Duodenal mucosa (tissue), 2 donors: Measurements from ENCODE around the gene CGB7.

Experiments
- H3K27ac ChIP-seq: one replicate; pipeline ENCODE4 v1.7.0; 2013; ENCODE audit warnings: low read depth, low read length
- H3K27me3 ChIP-seq, 2 donors: one replicate each; pipeline ENCODE4 v1.7.0; 2013; ENCODE audit warnings: low read length in 2 of 2, control low read depth in 1 of 2; ENCODE audit not compliant: insufficient read depth in 2 of 2, control insufficient read depth in 1 of 2
- H3K36me3 ChIP-seq, 2 donors: one replicate each; pipeline ENCODE4 v1.7.0; 2013; ENCODE audit warnings: low read length in 2 of 2, control low read depth in 1 of 2; ENCODE audit not compliant: insufficient read depth in 2 of 2, control insufficient read depth in 1 of 2
- H3K4me1 ChIP-seq, 2 donors: one replicate each; pipeline ENCODE4 v1.7.0; 2013; ENCODE audit warnings: low read length in 2 of 2, control low read depth in 1 of 2; ENCODE audit not compliant: insufficient read depth in 2 of 2, control insufficient read depth in 1 of 2
- H3K4me3 ChIP-seq, 2 donors: one replicate each; pipeline ENCODE4 v1.7.0; 2013; ENCODE audit warnings: low read length in 2 of 2, low read depth in 1 of 2
- H3K9ac ChIP-seq, 2 donors: one replicate each; pipeline ENCODE4 v1.7.0; 2013; ENCODE audit warnings: low read length in 2 of 2, low read depth in 1 of 2
- H3K9me3 ChIP-seq, 2 donors: one replicate each; pipeline ENCODE4 v1.7.0; 2013; ENCODE audit warnings: low read length in 2 of 2, control low read depth in 1 of 2; ENCODE audit not compliant: control insufficient read depth in 1 of 2

The CGB7 gene

DNA sequence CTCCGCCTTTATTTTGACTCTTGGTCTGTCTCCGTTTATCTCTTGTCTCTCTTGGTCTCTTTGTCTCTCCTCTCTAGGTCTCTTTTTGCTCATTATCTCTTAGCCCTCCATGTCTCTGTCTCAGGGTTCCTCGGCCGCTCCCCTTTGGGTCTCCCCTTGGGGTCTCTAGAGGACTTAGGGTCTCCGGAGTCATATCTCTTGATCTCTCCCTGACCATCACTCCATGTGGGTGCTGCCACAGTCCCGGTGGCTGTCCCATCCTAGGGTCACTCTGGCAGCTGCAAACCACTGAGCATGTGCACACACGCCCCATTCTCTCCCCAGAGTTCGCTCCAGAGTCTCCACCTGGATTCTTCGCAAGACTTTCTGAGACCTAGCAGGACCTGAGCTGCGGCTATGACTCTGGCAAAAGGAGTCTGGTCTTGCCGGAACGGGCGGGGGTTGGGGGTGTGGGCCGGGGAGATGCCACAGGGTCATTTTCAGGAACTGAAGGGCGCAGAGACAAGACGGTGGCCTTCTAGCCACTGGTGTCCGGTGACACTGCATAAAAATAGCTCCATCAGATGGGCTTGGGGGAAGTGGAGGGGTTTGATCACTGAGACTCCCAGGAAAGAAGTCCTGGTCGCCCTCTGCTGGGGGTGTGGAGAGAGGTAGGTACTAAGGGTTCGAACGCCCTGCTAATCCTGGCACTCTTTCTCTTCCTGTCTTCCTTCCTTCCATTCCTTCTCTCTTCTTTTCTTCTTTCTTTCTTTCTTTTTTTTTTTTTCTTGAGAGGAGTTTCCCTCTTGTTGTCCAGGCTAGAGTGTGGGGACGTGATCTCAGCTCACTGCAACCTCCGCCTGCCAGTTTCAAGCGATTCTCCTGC lies 16.2 kb upstream of the CGB7 start:
- no peak overlapping the region for H3K9ac ChIP-seq
- H3K27ac ChIP-seq: no peak overlapping the region
- H3K9me3 ChIP-seq: no peaks in the 10 kb centered on the region
- H3K27me3 ChIP-seq: peaks cover 31 to 36% of the 10 kb centered on the region in 2 donors
- H3K4me1 ChIP-seq: no peaks in the 10 kb centered on the region
- H3K36me3 ChIP-seq: no peaks in the 10 kb centered on the region
- no peak overlapping the region for H3K4me3 ChIP-seq

DNA sequence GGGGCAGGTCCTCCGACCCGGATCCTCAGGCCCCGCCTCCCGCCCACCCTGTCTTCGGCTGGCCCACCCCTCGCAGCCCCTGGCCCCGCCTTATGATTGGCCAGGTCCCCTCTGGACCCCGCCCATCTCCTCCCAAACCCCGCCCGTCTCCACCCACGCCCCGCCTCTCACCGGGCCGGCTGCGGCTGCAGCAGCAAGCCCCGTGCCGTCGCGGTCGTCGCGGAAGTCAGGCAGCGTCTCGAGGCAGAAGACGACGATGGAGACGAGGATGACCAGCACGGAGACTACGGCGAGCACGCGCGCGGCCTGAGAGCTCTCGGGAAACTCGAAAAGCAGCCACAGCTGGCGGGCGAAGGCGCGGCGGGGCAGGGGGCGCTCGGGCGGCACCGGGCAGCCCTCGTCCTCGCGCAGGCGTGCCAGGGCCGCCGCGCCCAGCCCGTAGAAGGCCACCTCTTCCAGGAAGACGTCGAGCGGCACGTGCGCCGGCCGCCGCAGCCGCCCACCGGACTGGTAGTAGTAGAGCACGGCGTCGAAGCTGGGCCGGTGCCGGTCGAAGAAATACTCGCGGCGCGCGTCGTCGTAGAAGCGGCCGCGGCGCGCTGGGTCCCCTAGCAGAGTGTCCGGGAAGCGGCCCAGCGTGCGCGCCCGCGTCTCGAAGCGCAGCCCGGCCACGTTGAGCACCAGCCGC lies 14.5 kb upstream of the CGB7 start:
- Histone ChIP-seq H3K4me1 (no peaks in the 10 kb centered on the region), H3K9ac (no peak overlapping the region), H3K4me3 (no peak overlapping the region), H3K27me3 (peaks cover 42 to 43% of the 10 kb centered on the region in 2 donors), H3K27ac (no peak overlapping the region), H3K9me3 (no peaks in the 10 kb centered on the region), H3K36me3 (no peaks in the 10 kb centered on the region)

DNA sequence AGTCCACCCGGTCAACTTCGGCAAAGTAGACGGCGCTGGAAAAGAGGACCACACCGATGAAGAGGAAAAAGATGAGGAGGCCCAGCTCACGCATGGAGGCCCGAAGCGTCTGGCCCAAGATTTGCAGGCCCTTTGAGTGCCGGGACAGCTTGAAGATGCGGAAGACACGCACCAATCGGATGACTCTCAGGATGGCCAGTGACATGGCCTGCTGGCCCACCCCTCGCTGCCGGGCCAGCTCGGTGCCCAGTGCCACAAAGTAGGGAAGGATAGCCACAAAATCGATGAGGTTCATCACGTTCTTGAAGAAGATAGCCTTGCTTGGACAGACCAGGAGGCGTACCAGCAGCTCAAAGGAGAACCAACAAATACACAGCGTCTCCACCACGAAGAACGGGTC lies 12.9 kb upstream of the CGB7 start:
- Histone ChIP-seq H3K27ac (no peak overlapping the region), H3K27me3 (peaks cover 53 to 57% of the 10 kb centered on the region in 2 donors), H3K4me1 (no peaks in the 10 kb centered on the region), H3K4me3 (no peak overlapping the region), H3K9ac (no peak overlapping the region), H3K36me3 (no peaks in the 10 kb centered on the region), H3K9me3 (no peaks in the 10 kb centered on the region)

DNA sequence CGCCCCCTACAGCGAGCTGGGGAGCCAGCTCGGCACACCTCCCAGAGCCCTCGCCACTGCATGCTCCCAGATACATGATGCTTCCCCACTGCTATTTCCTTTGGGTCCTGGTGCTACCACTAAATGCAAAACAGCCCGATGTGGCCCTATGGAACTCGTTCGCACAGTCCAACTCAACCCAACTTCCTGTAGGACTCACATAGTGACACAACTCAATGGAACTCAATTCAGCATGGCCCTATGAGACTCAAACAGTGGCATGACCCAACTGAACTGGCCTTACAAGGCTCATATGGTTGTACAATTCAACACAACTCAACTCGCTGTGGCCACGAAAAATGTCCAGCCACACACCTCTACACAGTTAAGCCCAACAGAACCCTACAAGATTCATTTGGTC lies 11.5 kb upstream of the CGB7 start:
- Histone ChIP-seq H3K27me3 (peaks cover 54 to 59% of the 10 kb centered on the region in 2 donors), H3K36me3 (no peaks in the 10 kb centered on the region), H3K9ac (no peak overlapping the region), H3K9me3 (no peaks in the 10 kb centered on the region), H3K4me3 (no peak overlapping the region), H3K27ac (no peak overlapping the region), H3K4me1 (no peaks in the 10 kb centered on the region)

DNA sequence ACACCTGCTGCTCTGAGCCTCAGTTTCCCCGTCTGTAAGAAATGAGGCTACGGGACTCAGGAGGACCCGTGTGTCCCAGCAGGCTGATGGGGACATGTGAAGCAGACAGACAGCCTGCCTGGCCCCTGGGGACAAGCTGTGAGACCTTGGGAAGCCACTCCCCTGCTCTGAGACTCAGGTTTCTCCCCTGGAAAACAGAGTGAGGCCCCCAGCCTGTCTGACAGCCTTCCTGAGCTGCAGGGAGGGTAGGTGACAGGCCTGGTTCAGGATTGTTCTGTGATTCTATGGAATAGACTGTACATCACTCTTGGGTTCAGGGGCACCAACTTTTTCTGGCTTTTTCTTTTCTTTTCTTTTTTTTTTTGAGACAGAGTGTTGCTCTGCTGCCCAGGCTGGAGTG lies 10.0 kb upstream of the CGB7 start:
- peaks cover 43 to 48% of the 10 kb centered on the region in 2 donors for H3K27me3 ChIP-seq
- H3K27ac ChIP-seq: no peak overlapping the region
- no peaks in the 10 kb centered on the region for H3K9me3 ChIP-seq
- no peaks in the 10 kb centered on the region for H3K4me1 ChIP-seq
- no peak overlapping the region for H3K9ac ChIP-seq
- H3K36me3 ChIP-seq: no peaks in the 10 kb centered on the region
- no peak overlapping the region for H3K4me3 ChIP-seq

DNA sequence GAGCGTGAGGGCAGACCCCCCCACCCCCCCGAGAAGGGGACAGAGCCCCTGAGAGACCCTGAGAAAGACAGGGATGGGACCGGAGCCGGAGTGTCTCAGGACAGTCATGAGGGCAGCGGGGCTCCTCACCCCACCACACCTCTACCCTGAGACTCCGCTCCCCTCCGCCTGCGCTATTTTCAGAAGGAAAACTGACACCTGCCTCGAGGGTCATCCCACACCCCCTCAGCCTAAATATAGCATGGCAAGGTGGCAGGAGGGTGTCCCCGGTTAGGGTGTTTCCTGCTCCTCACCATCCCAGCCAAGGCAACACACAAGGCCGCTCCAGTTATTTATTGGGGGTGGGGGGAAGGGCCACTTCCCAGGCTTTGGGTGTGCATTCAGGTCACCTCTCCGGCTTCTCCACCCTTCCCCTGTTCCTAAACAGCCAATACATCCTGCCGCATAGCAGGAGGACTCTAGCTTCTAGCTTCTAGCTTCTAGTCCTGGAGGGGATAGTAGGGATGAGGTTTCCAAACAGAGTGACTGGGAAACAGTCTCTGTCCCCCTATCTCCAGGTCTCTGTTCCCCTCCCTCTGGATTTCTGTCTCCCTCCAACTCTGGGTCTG lies 8.5 kb upstream of the CGB7 start:
- Histone ChIP-seq H3K4me1 (no peaks in the 10 kb centered on the region), H3K9me3 (no peaks in the 10 kb centered on the region), H3K9ac (no peak overlapping the region), H3K36me3 (no peaks in the 10 kb centered on the region), H3K27me3 (peaks cover 39 to 44% of the 10 kb centered on the region in 2 donors), H3K4me3 (no peak overlapping the region), H3K27ac (no peak overlapping the region)

DNA sequence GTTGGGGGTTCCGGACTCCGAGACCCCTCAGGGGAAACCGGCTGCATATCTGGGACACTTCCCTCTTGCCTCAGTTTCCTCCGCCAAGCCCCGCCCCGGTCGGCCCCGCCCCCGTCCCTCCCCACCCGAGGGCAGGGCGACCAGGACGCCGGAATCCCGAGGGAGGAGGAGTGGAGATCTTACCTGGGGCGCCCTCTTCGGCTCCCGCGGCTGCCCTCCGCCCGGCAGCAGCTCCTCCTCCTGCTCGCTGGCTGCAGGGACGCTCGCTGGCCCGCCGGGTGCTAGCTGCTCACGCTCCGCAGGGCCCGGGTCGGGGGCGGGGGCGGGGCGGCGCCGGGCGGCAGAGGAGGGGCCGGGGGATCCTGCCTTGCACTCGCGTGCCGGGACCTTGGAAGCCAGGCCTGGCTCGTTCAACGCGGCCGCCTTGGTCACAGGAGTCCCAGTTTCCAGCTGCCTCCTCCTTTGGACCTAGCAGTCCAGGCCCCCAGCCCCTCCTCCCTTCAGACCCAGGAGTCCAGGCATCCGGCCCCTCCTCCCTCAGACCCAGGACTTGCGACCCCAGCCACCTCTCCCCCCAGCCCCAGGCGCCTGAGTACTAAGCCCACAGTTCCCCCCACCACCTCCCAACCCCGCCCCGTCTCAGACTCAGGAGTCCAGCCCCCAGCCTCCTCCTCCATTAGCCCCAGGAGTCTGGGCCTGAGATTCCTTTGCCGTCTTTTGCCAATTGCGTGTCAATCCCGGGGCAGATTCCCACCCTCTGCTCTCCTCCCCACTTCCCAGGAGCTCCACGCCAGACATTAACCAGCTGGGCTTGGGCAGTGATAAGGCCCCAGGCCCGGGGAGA lies 7.4 kb upstream of the CGB7 start, which contains the start of gene NTF4:
Gene NTF4, minus strand, starts transcription at position 51 of the 844 bp plus-strand sequence. CDS start 2,821 bp downstream, outside the sequence.
- H3K4me1 ChIP-seq: no peaks in the 10 kb centered on the region
- H3K27me3 ChIP-seq: peaks cover 34 to 36% of the 10 kb centered on the region in 2 donors
- H3K27ac ChIP-seq: no peak within 1 kb of the TSS
- no peaks in the 10 kb centered on the region for H3K36me3 ChIP-seq
- no peak within 1 kb of the TSS for H3K4me3 ChIP-seq
- no peak within 1 kb of the TSS for H3K9ac ChIP-seq
- no peaks in the 10 kb centered on the region for H3K9me3 ChIP-seq

DNA sequence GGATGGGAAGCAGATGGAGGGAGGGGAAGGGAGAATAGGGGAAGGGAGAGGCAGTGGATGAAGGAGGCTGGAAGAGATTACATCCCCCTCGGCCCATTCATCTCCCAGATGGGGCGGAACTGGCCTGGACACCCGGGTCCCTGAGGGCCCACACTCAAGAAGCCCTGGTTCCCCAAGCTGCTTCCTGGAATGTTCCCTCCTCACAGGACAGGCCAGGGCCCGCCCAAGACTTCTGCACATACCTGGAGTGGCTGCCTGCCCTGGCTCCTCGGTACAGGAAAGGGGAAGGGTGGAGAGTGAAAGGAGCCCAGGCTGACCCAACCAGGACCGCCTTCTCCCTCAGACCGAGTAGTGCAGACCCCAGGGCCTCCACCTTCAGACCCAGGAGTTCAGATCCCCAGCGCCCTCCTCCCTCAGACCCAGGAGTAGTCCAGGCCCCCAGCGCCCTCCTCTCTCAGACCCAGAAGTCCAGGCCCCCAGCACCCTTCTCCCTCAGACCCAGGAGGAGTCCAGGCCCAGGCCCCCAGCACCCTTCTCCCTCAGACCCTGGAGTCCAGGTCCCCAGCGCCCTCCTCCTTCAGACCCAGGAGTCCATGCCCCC lies 6.6 kb upstream of the CGB7 start:
- no peak overlapping the region for H3K4me3 ChIP-seq

DNA sequence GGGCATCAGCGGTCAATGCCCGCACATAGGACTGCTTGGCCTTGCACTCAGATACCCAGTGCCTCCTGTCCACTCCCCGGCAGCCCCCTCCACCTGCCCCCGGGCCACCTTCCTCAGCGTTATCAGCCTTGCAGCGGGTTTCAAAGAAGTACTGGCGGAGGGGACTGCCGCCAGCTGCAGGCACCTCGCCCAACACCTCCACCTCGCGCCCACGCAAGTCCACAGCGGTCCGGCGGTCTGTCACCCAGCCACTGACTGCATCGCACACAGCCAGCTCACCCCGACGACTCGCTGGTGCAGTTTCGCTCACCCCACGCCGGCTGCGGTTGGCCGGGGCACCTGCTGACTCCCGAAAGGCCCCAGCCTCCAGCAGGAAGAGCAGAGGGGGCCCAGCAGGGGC lies 3.9 kb upstream of the CGB7 start:
- Histone ChIP-seq H3K4me1 (peaks cover 5 to 16% of the 10 kb centered on the region in 2 donors), H3K4me3 (no peak overlapping the region), H3K27ac (no peak overlapping the region), H3K9me3 (no peaks in the 10 kb centered on the region), H3K9ac (no peak overlapping the region), H3K36me3 (no peaks in the 10 kb centered on the region), H3K27me3 (peaks cover 20 to 35% of the 10 kb centered on the region in 2 donors)

More for the DNA sequence above, 6.6 kb upstream of the CGB7 start:
- H3K27ac ChIP-seq: no peak overlapping the region
- H3K9me3 ChIP-seq: no peaks in the 10 kb centered on the region
- H3K27me3 ChIP-seq: peaks cover 32 to 34% of the 10 kb centered on the region in 2 donors
- H3K36me3 ChIP-seq: no peaks in the 10 kb centered on the region
- no peak overlapping the region for H3K9ac ChIP-seq
- no peaks in the 10 kb centered on the region for H3K4me1 ChIP-seq
